Measurements from ENCODE around the gene NCOA4. TPM values are rescaled to one million over a fixed set of nuclear protein-coding genes. Genes with fewer than 3 reads are reported as not detected.
"Not testable (repeated sequence)": the region's sequence is repeated elsewhere in the genome, so short reads cannot be mapped to it uniquely, and the experiment has no call there.

The NCOA4 gene
- total RNA-seq, 4 donors from 2014 or later, result 140 to 189 (median 160) TPM

DNA sequence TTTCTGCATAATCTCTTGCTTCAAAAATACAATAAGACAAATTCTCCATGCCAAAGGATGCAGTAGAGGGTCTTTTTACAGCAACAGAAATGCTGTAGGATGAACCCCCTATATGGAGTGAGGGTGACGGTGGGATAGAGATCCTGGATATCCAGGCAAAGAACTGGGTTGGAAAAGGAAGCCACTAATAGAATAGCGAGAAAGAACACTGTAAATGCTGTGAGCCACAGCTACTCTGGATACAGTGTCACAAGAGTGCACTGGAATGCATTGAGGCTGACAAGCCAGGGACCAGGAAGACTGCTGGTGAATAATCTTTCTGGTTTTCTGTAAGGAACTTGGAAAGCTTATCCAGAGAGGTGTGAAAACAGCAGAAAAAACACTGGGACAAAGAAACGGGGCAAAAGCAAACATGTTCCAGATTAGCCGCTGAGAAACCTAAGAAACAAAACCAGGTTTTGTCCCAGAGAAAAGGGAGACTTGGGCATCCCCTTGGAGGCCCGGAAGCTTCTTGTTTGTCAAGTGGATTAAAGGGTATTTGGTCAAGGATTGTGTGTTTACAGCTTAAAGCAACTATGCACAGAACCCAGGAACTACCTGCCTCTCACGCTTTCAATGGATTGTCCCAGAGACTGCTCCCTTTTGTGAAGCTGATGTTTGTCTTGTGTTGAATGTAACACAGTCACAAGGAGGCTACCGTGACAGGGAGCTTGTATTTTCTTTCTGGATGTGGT is 21.8 kb upstream of the NCOA4 start:
- no peak overlapping the region for H3K4me3 ChIP-seq (replicated peaks in 1 of 3)
- no peaks in the 10 kb centered on the region for H3K4me1 ChIP-seq
- no peaks in the 10 kb centered on the region for H3K9me3 ChIP-seq
- H3K36me3 ChIP-seq, result no peaks in the 10 kb centered on the region
- no peaks in the 10 kb centered on the region for H3K27me3 ChIP-seq
- TF ChIP-seq, protein P1, sequence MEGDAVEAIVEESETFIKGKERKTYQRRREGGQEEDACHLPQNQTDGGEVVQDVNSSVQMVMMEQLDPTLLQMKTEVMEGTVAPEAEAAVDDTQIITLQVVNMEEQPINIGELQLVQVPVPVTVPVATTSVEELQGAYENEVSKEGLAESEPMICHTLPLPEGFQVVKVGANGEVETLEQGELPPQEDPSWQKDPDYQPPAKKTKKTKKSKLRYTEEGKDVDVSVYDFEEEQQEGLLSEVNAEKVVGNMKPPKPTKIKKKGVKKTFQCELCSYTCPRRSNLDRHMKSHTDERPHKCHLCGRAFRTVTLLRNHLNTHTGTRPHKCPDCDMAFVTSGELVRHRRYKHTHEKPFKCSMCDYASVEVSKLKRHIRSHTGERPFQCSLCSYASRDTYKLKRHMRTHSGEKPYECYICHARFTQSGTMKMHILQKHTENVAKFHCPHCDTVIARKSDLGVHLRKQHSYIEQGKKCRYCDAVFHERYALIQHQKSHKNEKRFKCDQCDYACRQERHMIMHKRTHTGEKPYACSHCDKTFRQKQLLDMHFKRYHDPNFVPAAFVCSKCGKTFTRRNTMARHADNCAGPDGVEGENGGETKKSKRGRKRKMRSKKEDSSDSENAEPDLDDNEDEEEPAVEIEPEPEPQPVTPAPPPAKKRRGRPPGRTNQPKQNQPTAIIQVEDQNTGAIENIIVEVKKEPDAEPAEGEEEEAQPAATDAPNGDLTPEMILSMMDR (IDR thresholded peaks at IDR 0.05), result no peak
- TF ChIP-seq POLR2A (IDR thresholded peaks at IDR 0.05), result no peak
- DNase-seq, result no peak
- WGBS, 2 donors, result 31 to 38% methylated on average over 6 to 7 of the region's 7 CpGs
- no peak overlapping the region for H3K27ac ChIP-seq
- intact Hi-C loops (cut with DNase I), result no loop called here

DNA sequence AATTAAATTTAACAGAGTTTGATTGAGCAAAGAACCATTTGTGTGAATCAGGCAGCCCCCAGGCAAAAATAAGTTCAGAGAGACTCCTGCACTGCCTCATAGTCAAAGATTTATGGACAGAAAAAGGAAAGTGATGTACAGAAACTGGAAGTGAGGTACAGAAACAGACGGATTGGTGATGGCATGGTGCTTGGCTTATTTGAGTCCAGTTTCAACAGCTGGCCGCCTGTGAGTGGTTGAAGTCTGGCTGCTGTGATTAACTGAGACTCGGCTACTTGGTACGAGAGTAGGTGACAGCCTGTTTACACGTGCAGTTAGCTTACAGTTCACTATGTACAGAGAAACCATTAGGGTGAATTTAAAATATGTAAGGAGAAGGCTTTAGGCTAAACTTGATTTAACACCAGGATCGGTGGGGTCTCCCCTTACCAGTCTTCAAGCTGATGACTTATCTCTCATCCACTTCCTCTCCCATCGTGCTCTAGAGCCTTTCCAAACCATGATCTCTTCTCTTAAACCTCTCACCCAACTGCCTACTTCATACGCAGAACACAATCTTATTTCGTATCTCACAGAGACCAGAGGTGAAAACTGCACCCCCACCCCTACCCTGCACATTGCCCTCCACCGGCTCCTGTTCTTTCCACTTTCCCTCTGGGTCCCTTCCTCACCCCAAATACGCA is 20.7 kb upstream of the NCOA4 start:
- DNase-seq, result no peak
- no peak overlapping the region for H3K4me3 ChIP-seq (replicated peaks in 1 of 3)
- no peaks in the 10 kb centered on the region for H3K36me3 ChIP-seq
- no peak overlapping the region for H3K27ac ChIP-seq
- H3K27me3 ChIP-seq, result no peaks in the 10 kb centered on the region
- H3K4me1 ChIP-seq, result no peaks in the 10 kb centered on the region
- intact Hi-C loops (cut with DNase I), result no loop called here
- H3K9me3 ChIP-seq, result no peaks in the 10 kb centered on the region
- WGBS, 2 donors, result 64 to 77% methylated on average over 11 of the region's 11 CpGs
- TF ChIP-seq POLR2A (IDR thresholded peaks at IDR 0.05), result no peak
- TF ChIP-seq, protein P1 (IDR thresholded peaks at IDR 0.05), result no peak

DNA sequence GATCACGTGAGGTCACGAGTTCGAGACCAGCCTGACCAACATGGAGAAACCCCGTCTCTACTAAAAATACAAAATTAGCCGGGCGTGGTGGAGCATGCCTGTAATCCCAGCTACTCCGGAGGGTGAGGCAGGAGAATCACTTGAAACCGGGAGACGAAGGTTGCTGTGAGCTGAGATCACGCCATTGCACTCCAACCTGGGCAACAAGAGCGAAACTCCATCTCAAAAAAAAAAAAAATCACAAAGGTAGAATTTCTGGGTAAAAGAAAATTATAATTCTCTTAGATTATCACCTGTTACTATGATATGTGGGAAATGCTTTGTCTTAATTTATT is 19.0 kb upstream of the NCOA4 start:
- intact Hi-C loops (cut with DNase I); H3K27me3 ChIP-seq; H3K36me3 ChIP-seq; H3K27ac ChIP-seq; H3K4me1 ChIP-seq; H3K4me3 ChIP-seq (replicated peaks in 1 of 3); DNase-seq; H3K9me3 ChIP-seq: not testable (repeated sequence)
- WGBS, 2 donors, result 73 to 76% methylated on average over 11 of the region's 11 CpGs

DNA sequence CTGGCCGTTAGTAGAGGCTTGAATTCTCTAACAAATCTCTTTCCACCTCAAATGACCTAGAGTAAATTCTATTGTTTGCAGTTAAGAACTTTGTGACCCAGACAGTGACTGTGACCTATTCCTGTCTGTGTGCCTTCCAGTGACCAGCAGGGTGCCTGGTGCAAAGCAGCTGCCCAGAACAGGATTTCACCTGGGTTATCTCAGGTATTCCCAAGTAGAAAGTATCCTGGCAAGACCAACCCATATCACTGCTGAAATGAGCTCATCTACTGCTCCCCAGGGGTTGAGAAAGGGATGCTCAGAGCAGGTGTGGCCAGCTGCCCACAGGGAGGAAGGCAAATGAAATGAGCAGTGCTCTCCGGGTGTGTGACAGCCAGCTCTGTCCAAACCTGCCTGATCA is 17.7 kb upstream of the NCOA4 start:
- no peaks in the 10 kb centered on the region for H3K4me1 ChIP-seq
- no peaks in the 10 kb centered on the region for H3K27me3 ChIP-seq
- TF ChIP-seq, protein P1 (IDR thresholded peaks at IDR 0.05), result no peak
- no peak for TF ChIP-seq POLR2A (IDR thresholded peaks at IDR 0.05)
- no peak for DNase-seq
- H3K27ac ChIP-seq, result no peak overlapping the region
- H3K36me3 ChIP-seq, result no peaks in the 10 kb centered on the region
- no peaks in the 10 kb centered on the region for H3K9me3 ChIP-seq
- H3K4me3 ChIP-seq (replicated peaks in 1 of 3), result no peak overlapping the region
- 36 to 49% methylated on average over 2 of the region's 2 CpGs for WGBS, 2 donors
- intact Hi-C loops (cut with DNase I), result no loop called here

DNA sequence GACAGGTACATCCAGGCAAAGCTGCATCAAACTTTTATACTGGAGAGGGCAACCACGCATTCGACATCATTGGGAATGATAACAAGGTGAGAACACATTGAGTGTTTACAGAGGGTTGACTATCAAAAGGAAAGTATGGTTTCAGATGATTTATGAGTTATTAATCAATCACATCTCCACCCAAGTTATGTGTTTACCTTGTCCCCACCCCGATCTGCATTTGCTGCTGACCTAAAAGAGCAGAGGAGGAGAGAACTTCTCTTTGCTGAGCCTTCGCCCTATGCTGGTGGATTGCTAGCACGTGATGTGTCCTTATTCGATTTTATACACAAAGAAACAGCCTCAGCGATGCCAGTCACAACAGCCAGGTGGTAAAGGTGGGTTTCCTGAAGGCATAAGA is 15.8 kb upstream of the NCOA4 start, which contains the start of gene MSMB:
Gene MSMB (minus strand): TSS at position 9 of the 400 bp plus-strand sequence. CDS start 32 bp downstream, outside the sequence.
- intact Hi-C loops (cut with DNase I), result no loop called here
- Histone ChIP-seq H3K27ac (no peak within 1 kb of the TSS), H3K36me3 (no peaks in the 10 kb centered on the region), H3K4me3 (replicated peaks in 1 of 3) (no peak within 1 kb of the TSS), H3K27me3 (no peaks in the 10 kb centered on the region), H3K9me3 (no peaks in the 10 kb centered on the region), H3K4me1 (no peaks in the 10 kb centered on the region)
- 92 to 93% methylated on average over 7 of the region's 7 CpGs for WGBS, 2 donors
- no peak for DNase-seq
- TF ChIP-seq POLR2A (IDR thresholded peaks at IDR 0.05), result no peak
- TF ChIP-seq, protein P1 (IDR thresholded peaks at IDR 0.05), result no peak
